Keratinocyte (primary cell): ENCODE measurements around the gene APP. TPM values are rescaled to one million over a fixed set of nuclear protein-coding genes. Genes with fewer than 3 reads are reported as not detected.

Experiments used
- DNase-seq: peaks from one replicate; pipeline ENCODE4 v3.0.0-alpha.2; 2011; ENCODE audit warnings: low read depth, missing footprints, low spot score
- FAIRE-seq: peaks from 2 replicates; lab custom pipeline; 2011; peaks lifted over from hg19 to GRCh38; lab: Jason Lieb, UNC
- H2AFZ ChIP-seq: 2 replicates; pipeline ENCODE4 v1.6.0; 2012; ENCODE audit warnings: low read length, control low read depth, inconsistent platforms; ENCODE audit not compliant: control insufficient read depth
- H3K27ac ChIP-seq: 2 replicates; pipeline ENCODE4 v1.5.1; 2011; ENCODE audit warnings: low read length; ENCODE audit not compliant: control insufficient read depth, insufficient read depth
- H3K27me3 ChIP-seq: 3 replicates; pipeline ENCODE4 v1.6.0; 2011; ENCODE audit warnings: low read length; ENCODE audit not compliant: control insufficient read depth, insufficient read depth; ENCODE audit errors: extremely low read depth
- H3K36me3 ChIP-seq, 2 experiments: 2 replicates in 1 of 2; 3 replicates in 1 of 2; pipeline ENCODE4 v1.5.1; 2011; ENCODE audit warnings: low read length in 2 of 2, mild to moderate bottlenecking in 1 of 2; ENCODE audit not compliant: control insufficient read depth in 2 of 2, insufficient read depth in 2 of 2; ENCODE audit errors: extremely low read depth in 1 of 2
- H3K4me1 ChIP-seq: 3 replicates; pipeline ENCODE4 v1.5.1; 2011; ENCODE audit warnings: low read length; ENCODE audit not compliant: control insufficient read depth, insufficient read depth; ENCODE audit errors: extremely low read depth
- H3K4me2 ChIP-seq: 3 replicates; pipeline ENCODE4 v1.6.0; 2011; ENCODE audit warnings: low read depth, low read length; ENCODE audit not compliant: control insufficient read depth, insufficient read depth; ENCODE audit errors: extremely low read depth
- H3K4me3 ChIP-seq, 3 experiments: fragments of 200-600 bp in 1 of 3; sonication (generic) in 1 of 3; 2 replicates in 2 of 3; 3 replicates in 1 of 3; pipeline ENCODE4 v1.5.1; 2011 to 2016; ENCODE audit warnings: low read length in 3 of 3, mild to moderate bottlenecking in 3 of 3, control low read depth in 2 of 3, inconsistent platforms in 1 of 3, low read depth in 1 of 3, mixed read lengths in 1 of 3, mixed run types in 1 of 3, moderate library complexity in 1 of 3; ENCODE audit not compliant: control insufficient read depth in 2 of 3, insufficient read depth in 2 of 3; ENCODE audit errors: extremely low read depth in 1 of 3
- H3K79me2 ChIP-seq: 2 replicates; pipeline ENCODE4 v1.6.0; 2012; ENCODE audit warnings: low read length; ENCODE audit not compliant: control insufficient read depth, insufficient read depth
- H3K9ac ChIP-seq: 3 replicates; pipeline ENCODE4 v1.6.0; 2011; ENCODE audit warnings: low read length; ENCODE audit not compliant: control insufficient read depth, insufficient read depth; ENCODE audit errors: extremely low read depth
- H3K9me1 ChIP-seq: 3 replicates; pipeline ENCODE4 v1.6.0; 2011; ENCODE audit warnings: low read length; ENCODE audit not compliant: control insufficient read depth, insufficient read depth; ENCODE audit errors: extremely low read depth
- H3K9me3 ChIP-seq: 2 replicates; pipeline ENCODE4 v1.5.1; 2012; ENCODE audit warnings: low read depth, low read length; ENCODE audit not compliant: control insufficient read depth
- H4K20me1 ChIP-seq: 3 replicates; pipeline ENCODE4 v1.6.0; 2011; ENCODE audit warnings: low read length; ENCODE audit not compliant: control insufficient read depth, insufficient read depth; ENCODE audit errors: extremely low read depth
- EZH2 ChIP-seq: IDR thresholded peaks from one replicate; pipeline ENCODE4 v1.6.1; 2012; ENCODE audit warnings: inconsistent platforms, mild to moderate bottlenecking, low read length, moderate library complexity
- dilution Hi-C: fragments of 300-500 bp; cut with MboI; formaldehyde crosslinking; loops from one replicate; pipeline ENCODE4 v1.7.0; 2020; ENCODE audit warnings: low sequenced_read_pairs; ENCODE audit not compliant: extremely low pct_ligation_motif_present
- polyA plus RNA-seq, 5 experiments: library from polyadenylated mRNA; depleted of rRNA in 3 of 5; stranded (reverse) in 3 of 5; stranded (forward) in 1 of 5; unstranded in 1 of 5; fragments of >200 nt; gene quantifications; 1 replicate in 1 of 5; 2 replicates in 3 of 5; 3 replicates in 1 of 5; pipeline versions ENCODE4 v1.2.1 to v1.2.3, GENCODE V29; 2011 to 2012; ENCODE audit warnings: missing spikeins in 2 of 5, low read depth in 1 of 5, low replicate concordance in 1 of 5
- TF ChIP-seq, protein P1 (sequence below), 3 experiments: IDR thresholded peaks in 1 of 3; conservative IDR thresholded peaks in 1 of 3; optimal IDR thresholded peaks in 1 of 3; 2 replicates in 2 of 3; 3 replicates in 1 of 3; pipeline versions ENCODE3 to v1.5.1; 2011; ENCODE audit warnings: low read length in 3 of 3, mild to moderate bottlenecking in 3 of 3, moderate library complexity in 2 of 3, control low read depth in 1 of 3, inconsistent platforms in 1 of 3; ENCODE audit not compliant: insufficient read depth in 2 of 3; ENCODE audit errors: extremely low read depth in 1 of 3

APP gene
- polyA plus RNA-seq, 1 donor (not counting 4 experiments of a cell fraction or from before 2014, with no cell fraction given) = 1,015 TPM

- Histone ChIP-seq H3K9me3 (no peaks in the 10 kb centered on the region), H3K9ac (no peak overlapping the region), H3K4me2 (no peak overlapping the region), H3K4me3 (no peak overlapping the region), H3K27me3 (no peaks in the 10 kb centered on the region), H4K20me1 (peaks cover 2% of the 10 kb centered on the region), H3K79me2 (peaks cover 42% of the 10 kb centered on the region), H3K4me1 (no peaks in the 10 kb centered on the region), H2AFZ (no peak overlapping the region), H3K9me1 (no peaks in the 10 kb centered on the region), H3K27ac (no peak overlapping the region), H3K36me3 (peaks cover 5 to 14% of the 10 kb centered on the region in 2 experiments)
- no peak for DNase-seq
- dilution Hi-C loops = no loop called here
- TF ChIP-seq, protein P1, sequence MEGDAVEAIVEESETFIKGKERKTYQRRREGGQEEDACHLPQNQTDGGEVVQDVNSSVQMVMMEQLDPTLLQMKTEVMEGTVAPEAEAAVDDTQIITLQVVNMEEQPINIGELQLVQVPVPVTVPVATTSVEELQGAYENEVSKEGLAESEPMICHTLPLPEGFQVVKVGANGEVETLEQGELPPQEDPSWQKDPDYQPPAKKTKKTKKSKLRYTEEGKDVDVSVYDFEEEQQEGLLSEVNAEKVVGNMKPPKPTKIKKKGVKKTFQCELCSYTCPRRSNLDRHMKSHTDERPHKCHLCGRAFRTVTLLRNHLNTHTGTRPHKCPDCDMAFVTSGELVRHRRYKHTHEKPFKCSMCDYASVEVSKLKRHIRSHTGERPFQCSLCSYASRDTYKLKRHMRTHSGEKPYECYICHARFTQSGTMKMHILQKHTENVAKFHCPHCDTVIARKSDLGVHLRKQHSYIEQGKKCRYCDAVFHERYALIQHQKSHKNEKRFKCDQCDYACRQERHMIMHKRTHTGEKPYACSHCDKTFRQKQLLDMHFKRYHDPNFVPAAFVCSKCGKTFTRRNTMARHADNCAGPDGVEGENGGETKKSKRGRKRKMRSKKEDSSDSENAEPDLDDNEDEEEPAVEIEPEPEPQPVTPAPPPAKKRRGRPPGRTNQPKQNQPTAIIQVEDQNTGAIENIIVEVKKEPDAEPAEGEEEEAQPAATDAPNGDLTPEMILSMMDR (optimal IDR thresholded peaks at IDR 0.05 in 1 of 3, IDR thresholded peaks at IDR 0.05 in 1 of 3, conservative IDR thresholded peaks at IDR 0.05 in 1 of 3; ENCODE audit: extremely low read depth in 1 of 3, insufficient read depth in 2 of 3, low read length in 3 of 3) = no peak
- no peak for TF ChIP-seq EZH2
- FAIRE-seq = no peak
Measured at GRCh38 chr21:26020510-26020909, 150.1 kb downstream of the APP start.

GRCh38 chr21:26020081-26020480 lies 150.5 kb downstream of the APP start:
- Histone ChIP-seq H3K27ac (no peak overlapping the region), H3K9ac (no peak overlapping the region), H3K4me2 (no peak overlapping the region), H3K9me1 (no peaks in the 10 kb centered on the region), H3K36me3 (peaks cover 3 to 12% of the 10 kb centered on the region in 2 experiments), H3K27me3 (no peaks in the 10 kb centered on the region), H3K9me3 (no peaks in the 10 kb centered on the region), H3K4me1 (no peaks in the 10 kb centered on the region), H3K79me2 (peaks cover 40% of the 10 kb centered on the region), H4K20me1 (peaks cover 2% of the 10 kb centered on the region), H2AFZ (no peak overlapping the region), H3K4me3 (no peak overlapping the region)
- DNase-seq (no peak), FAIRE-seq (no peak)
- dilution Hi-C loops = no loop called here
- no peak for TF ChIP-seq EZH2

GRCh38 chr21:26019236-26019635 lies 151.3 kb downstream of the APP start:
- dilution Hi-C loops = no loop called here

More at GRCh38 chr21:26019236-26019635, 151.3 kb downstream of the APP start:
- no peak overlapping the region for H2AFZ ChIP-seq
- H3K9me3 ChIP-seq = no peaks in the 10 kb centered on the region
- H4K20me1 ChIP-seq = peaks cover 2% of the 10 kb centered on the region
- H3K27me3 ChIP-seq = no peaks in the 10 kb centered on the region
- no peak for DNase-seq
- no peaks in the 10 kb centered on the region for H3K4me1 ChIP-seq
- H3K4me3 ChIP-seq = no peak overlapping the region
- TF ChIP-seq, protein P1 (optimal IDR thresholded peaks at IDR 0.05 in 1 of 3, IDR thresholded peaks at IDR 0.05 in 1 of 3, conservative IDR thresholded peaks at IDR 0.05 in 1 of 3; ENCODE audit: extremely low read depth in 1 of 3, insufficient read depth in 2 of 3, low read length in 3 of 3) = no peak
- no peak for TF ChIP-seq EZH2
- no peaks in the 10 kb centered on the region for H3K9me1 ChIP-seq
- no peak overlapping the region for H3K27ac ChIP-seq
- no peak for FAIRE-seq
- peaks cover 35% of the 10 kb centered on the region for H3K79me2 ChIP-seq
- peaks cover 6 to 11% of the 10 kb centered on the region in 2 experiments for H3K36me3 ChIP-seq
- no peak overlapping the region for H3K9ac ChIP-seq
- no peak overlapping the region for H3K4me2 ChIP-seq
